22Rv1 (cell line): ENCODE measurements around the gene FOXJ2.
"Not testable (repeated sequence)": the region's sequence is repeated elsewhere in the genome, so short reads cannot be mapped to it uniquely, and the experiment has no call there.

Experiments
- H3K27ac ChIP-seq: fragments of 450-650 bp; 2 replicates; pipeline ENCODE4 v1.5.1; 2017
- CTCF ChIP-seq: fragments of 450-650 bp; IDR thresholded peaks from 2 replicates; pipeline ENCODE4 v1.5.1; 2017; ENCODE audit warnings: mild to moderate bottlenecking
- ZFX ChIP-seq: fragments of 450-650 bp; IDR thresholded peaks from 2 replicates; pipeline ENCODE4 v1.6.1; 2017; ENCODE audit warnings: antibody characterized with exemption, borderline replicate concordance

FOXJ2 gene

GRCh38 chr12:8077207-8077606 lies 44.7 kb downstream of the FOXJ2 start:
- H3K27ac ChIP-seq = no peak overlapping the region

GRCh38 chr12:8078398-8078797 lies 45.9 kb downstream of the FOXJ2 start:
- no peak for TF ChIP-seq ZFX
- TF ChIP-seq CTCF = peak; percentile 74
- no peak overlapping the region for H3K27ac ChIP-seq

More at GRCh38 chr12:8077207-8077606, 44.7 kb downstream of the FOXJ2 start:
- TF ChIP-seq ZFX (no peak), CTCF (no peak)

GRCh38 chr12:8078916-8079315 lies 46.4 kb downstream of the FOXJ2 start:
- no peak overlapping the region for H3K27ac ChIP-seq
- TF ChIP-seq CTCF (no peak), ZFX (no peak)

GRCh38 chr12:8080120-8080519 lies 47.6 kb downstream of the FOXJ2 start:
- no peak for TF ChIP-seq ZFX
- no peak for TF ChIP-seq CTCF
- no peak overlapping the region for H3K27ac ChIP-seq

GRCh38 chr12:8081251-8081920 lies 48.9 kb downstream of the FOXJ2 start:
- H3K27ac ChIP-seq = peak overlapping the region; percentile 95
- no peak for TF ChIP-seq ZFX
- no peak for TF ChIP-seq CTCF

- no peak for TF ChIP-seq ZFX
- no peak for TF ChIP-seq CTCF
- H3K27ac ChIP-seq = peak overlapping the region; percentile 95
Observed at GRCh38 chr12:8082808-8083100, 50.2 kb downstream of the FOXJ2 start.

GRCh38 chr12:8084351-8084750 lies 51.8 kb downstream of the FOXJ2 start:
- H3K27ac ChIP-seq = not testable (repeated sequence)

GRCh38 chr12:8087666-8088065 lies 55.1 kb downstream of the FOXJ2 start:
- no peak for TF ChIP-seq ZFX
- no peak for TF ChIP-seq CTCF
- no peak overlapping the region for H3K27ac ChIP-seq
